ENCODE measurements around the gene TTC34. TPM values are rescaled to one million over a fixed set of nuclear protein-coding genes. Genes with fewer than 3 reads are reported as not detected.

The TTC34 gene
- polyA plus RNA-seq, 1 donor (not counting 4 experiments of a cell fraction or from before 2014, with no cell fraction given) = 0.04 TPM

- no peaks in the 10 kb centered on the region for H3K27me3 ChIP-seq (ENCODE audit: control insufficient read depth, extremely low read depth, insufficient read depth, low read length)
Measured at GRCh38 chr1:2791027-2791760, 10.3 kb downstream of the TTC34 start.

GRCh38 chr1:2789986-2790581 lies 11.4 kb downstream of the TTC34 start:
- Histone ChIP-seq H3K4me3 (ENCODE audit: control insufficient read depth in 2 of 3, extremely low read depth in 1 of 3, insufficient read depth in 2 of 3, low read depth in 1 of 3, low read length in 3 of 3) (no peak overlapping the region), H3K9me3 (ENCODE audit: control insufficient read depth, low read depth, low read length) (peaks cover 11% of the 10 kb centered on the region), H3K79me2 (ENCODE audit: control insufficient read depth, insufficient read depth, low read length) (no peaks in the 10 kb centered on the region), H3K27me3 (ENCODE audit: control insufficient read depth, extremely low read depth, insufficient read depth, low read length) (no peaks in the 10 kb centered on the region), H3K9me1 (ENCODE audit: control insufficient read depth, extremely low read depth, insufficient read depth, low read length) (no peaks in the 10 kb centered on the region), H4K20me1 (ENCODE audit: control insufficient read depth, extremely low read depth, insufficient read depth, low read length) (no peaks in the 10 kb centered on the region), H3K36me3 (ENCODE audit: control insufficient read depth in 2 of 2, extremely low read depth in 1 of 2, insufficient read depth in 2 of 2, low read length in 2 of 2) (no peaks in the 10 kb centered on the region), H3K4me1 (ENCODE audit: control insufficient read depth, extremely low read depth, insufficient read depth, low read length) (no peaks in the 10 kb centered on the region), H3K4me2 (ENCODE audit: control insufficient read depth, extremely low read depth, insufficient read depth, low read depth, low read length) (no peak overlapping the region), H2AFZ (ENCODE audit: control insufficient read depth, low read length) (no peak overlapping the region), H3K9ac (ENCODE audit: control insufficient read depth, extremely low read depth, insufficient read depth, low read length) (no peak overlapping the region), H3K27ac (ENCODE audit: control insufficient read depth, insufficient read depth, low read length) (no peak overlapping the region)
- no peak for DNase-seq (ENCODE audit: low read depth, low spot score)
- TF ChIP-seq, protein P1, sequence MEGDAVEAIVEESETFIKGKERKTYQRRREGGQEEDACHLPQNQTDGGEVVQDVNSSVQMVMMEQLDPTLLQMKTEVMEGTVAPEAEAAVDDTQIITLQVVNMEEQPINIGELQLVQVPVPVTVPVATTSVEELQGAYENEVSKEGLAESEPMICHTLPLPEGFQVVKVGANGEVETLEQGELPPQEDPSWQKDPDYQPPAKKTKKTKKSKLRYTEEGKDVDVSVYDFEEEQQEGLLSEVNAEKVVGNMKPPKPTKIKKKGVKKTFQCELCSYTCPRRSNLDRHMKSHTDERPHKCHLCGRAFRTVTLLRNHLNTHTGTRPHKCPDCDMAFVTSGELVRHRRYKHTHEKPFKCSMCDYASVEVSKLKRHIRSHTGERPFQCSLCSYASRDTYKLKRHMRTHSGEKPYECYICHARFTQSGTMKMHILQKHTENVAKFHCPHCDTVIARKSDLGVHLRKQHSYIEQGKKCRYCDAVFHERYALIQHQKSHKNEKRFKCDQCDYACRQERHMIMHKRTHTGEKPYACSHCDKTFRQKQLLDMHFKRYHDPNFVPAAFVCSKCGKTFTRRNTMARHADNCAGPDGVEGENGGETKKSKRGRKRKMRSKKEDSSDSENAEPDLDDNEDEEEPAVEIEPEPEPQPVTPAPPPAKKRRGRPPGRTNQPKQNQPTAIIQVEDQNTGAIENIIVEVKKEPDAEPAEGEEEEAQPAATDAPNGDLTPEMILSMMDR (optimal IDR thresholded peaks at IDR 0.05 in 1 of 3, IDR thresholded peaks at IDR 0.05 in 1 of 3, conservative IDR thresholded peaks at IDR 0.05 in 1 of 3; ENCODE audit: extremely low read depth in 1 of 3, insufficient read depth in 2 of 3, low read length in 3 of 3) = no peak
- no peak for FAIRE-seq
- dilution Hi-C loops (cut with MboI; ENCODE audit: extremely low pct_ligation_motif_present, low sequenced_read_pairs) = no loop called here

More at GRCh38 chr1:2791027-2791760, 10.3 kb downstream of the TTC34 start:
- dilution Hi-C loops (cut with MboI; ENCODE audit: extremely low pct_ligation_motif_present, low sequenced_read_pairs) = no loop called here
- FAIRE-seq (no peak), DNase-seq (ENCODE audit: low read depth, low spot score) (no peak)
- Histone ChIP-seq H3K9me1 (ENCODE audit: control insufficient read depth, extremely low read depth, insufficient read depth, low read length) (no peaks in the 10 kb centered on the region), H3K79me2 (ENCODE audit: control insufficient read depth, insufficient read depth, low read length) (no peaks in the 10 kb centered on the region), H2AFZ (ENCODE audit: control insufficient read depth, low read length) (no peak overlapping the region), H3K4me2 (ENCODE audit: control insufficient read depth, extremely low read depth, insufficient read depth, low read depth, low read length) (no peak overlapping the region), H3K36me3 (ENCODE audit: control insufficient read depth in 2 of 2, extremely low read depth in 1 of 2, insufficient read depth in 2 of 2, low read length in 2 of 2) (no peaks in the 10 kb centered on the region), H3K27ac (ENCODE audit: control insufficient read depth, insufficient read depth, low read length) (no peak overlapping the region), H3K9ac (ENCODE audit: control insufficient read depth, extremely low read depth, insufficient read depth, low read length) (no peak overlapping the region), H3K4me3 (ENCODE audit: control insufficient read depth in 2 of 3, extremely low read depth in 1 of 3, insufficient read depth in 2 of 3, low read depth in 1 of 3, low read length in 3 of 3) (no peak overlapping the region), H3K4me1 (ENCODE audit: control insufficient read depth, extremely low read depth, insufficient read depth, low read length) (no peaks in the 10 kb centered on the region), H4K20me1 (ENCODE audit: control insufficient read depth, extremely low read depth, insufficient read depth, low read length) (no peaks in the 10 kb centered on the region), H3K9me3 (ENCODE audit: control insufficient read depth, low read depth, low read length) (peaks cover 7% of the 10 kb centered on the region)
- TF ChIP-seq, protein P1 (optimal IDR thresholded peaks at IDR 0.05 in 1 of 3, IDR thresholded peaks at IDR 0.05 in 1 of 3, conservative IDR thresholded peaks at IDR 0.05 in 1 of 3; ENCODE audit: extremely low read depth in 1 of 3, insufficient read depth in 2 of 3, low read length in 3 of 3) = no peak
- TF ChIP-seq EZH2 (IDR thresholded peaks at IDR 0.05; ENCODE audit: low read length) = no peak
